HG03565 (cell line): ENCODE measurements around the gene EIF4H.
"Not testable (repeated sequence)": the region's sequence is repeated elsewhere in the genome, so short reads cannot be mapped to it uniquely, and the experiment has no call there.

ENCODE experiments used
- ATAC-seq: cut with Tn5 transposase; IDR thresholded peaks from one replicate; pipeline ENCODE4 v1.9.1; 2021; ENCODE audit warnings: mild to moderate bottlenecking, moderate library complexity; ENCODE audit not compliant: unreplicated experiment

The EIF4H gene

GRCh38 chr7:74174606-74175082, 488 bp downstream of the EIF4H start:
- peak; percentile 9 for ATAC-seq

GRCh38 chr7:74175340-74175739, 1.2 kb downstream of the EIF4H start:
- ATAC-seq, result no peak

- ATAC-seq, result no peak
These were observed 2.4 kb downstream of the EIF4H start for GRCh38 chr7:74176555-74176954.

GRCh38 chr7:74178632-74179031, 4.5 kb downstream of the EIF4H start:
- ATAC-seq, result no peak

GRCh38 chr7:74179935-74180604, 5.9 kb downstream of the EIF4H start:
- no peak for ATAC-seq

GRCh38 chr7:74180866-74181265, 6.7 kb downstream of the EIF4H start:
- ATAC-seq, result no peak

GRCh38 chr7:74181821-74182220, 7.7 kb downstream of the EIF4H start:
- ATAC-seq, result no peak

GRCh38 chr7:74182453-74183090, 8.4 kb downstream of the EIF4H start:
- ATAC-seq, result no peak

- ATAC-seq, result no peak
These were observed 9.0 kb downstream of the EIF4H start for GRCh38 chr7:74183142-74183541.

GRCh38 chr7:74183653-74184450, 9.7 kb downstream of the EIF4H start:
- no peak for ATAC-seq

GRCh38 chr7:74185016-74185415, 10.9 kb downstream of the EIF4H start:
- ATAC-seq, result no peak

- no peak for ATAC-seq
These were observed 11.5 kb downstream of the EIF4H start for GRCh38 chr7:74185636-74186035.

GRCh38 chr7:74187915-74188675, 13.9 kb downstream of the EIF4H start:
- ATAC-seq, result no peak

- ATAC-seq, result no peak
These were observed 16.1 kb downstream of the EIF4H start for GRCh38 chr7:74190259-74190658.

GRCh38 chr7:74191231-74191630, 17.1 kb downstream of the EIF4H start:
- ATAC-seq, result no peak

GRCh38 chr7:74193054-74193453, 18.9 kb downstream of the EIF4H start:
- ATAC-seq, result no peak

GRCh38 chr7:74193913-74194312, 19.8 kb downstream of the EIF4H start:
- no peak for ATAC-seq

GRCh38 chr7:74194686-74195085, 20.5 kb downstream of the EIF4H start:
- ATAC-seq, result no peak

- ATAC-seq, result not testable (repeated sequence)
These were observed 21.1 kb downstream of the EIF4H start for GRCh38 chr7:74195139-74195860.

- ATAC-seq, result not testable (repeated sequence)
These were observed 22.0 kb downstream of the EIF4H start for GRCh38 chr7:74195968-74196654.
